Measurements from ENCODE around the gene MPP4.

DNA sequence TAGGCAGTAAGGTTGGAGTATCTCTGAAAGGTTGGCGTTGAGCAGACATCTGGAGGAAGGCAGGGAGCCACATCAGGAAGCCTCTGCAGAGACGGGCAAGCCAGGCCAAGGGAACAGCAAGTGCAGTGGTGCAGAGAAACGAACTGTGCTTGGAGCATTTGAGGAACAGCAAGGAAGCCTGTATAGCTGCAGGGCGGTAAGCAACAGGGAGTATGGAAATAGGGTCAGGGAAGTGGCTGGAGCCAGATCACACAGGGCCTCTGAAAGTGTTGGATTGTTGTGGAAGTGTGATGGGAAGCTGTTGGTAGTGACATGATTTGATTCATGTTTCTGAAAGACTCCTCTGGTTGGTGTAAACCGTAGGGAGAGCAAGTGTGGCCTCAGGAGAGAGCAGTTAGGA lies 41.7 kb downstream of the MPP4 start:
- TF ChIP-seq EZH2 (IDR thresholded peaks at IDR 0.05; ENCODE audit: low read length, unreplicated experiment) = no peak
- TF ChIP-seq, protein P1, sequence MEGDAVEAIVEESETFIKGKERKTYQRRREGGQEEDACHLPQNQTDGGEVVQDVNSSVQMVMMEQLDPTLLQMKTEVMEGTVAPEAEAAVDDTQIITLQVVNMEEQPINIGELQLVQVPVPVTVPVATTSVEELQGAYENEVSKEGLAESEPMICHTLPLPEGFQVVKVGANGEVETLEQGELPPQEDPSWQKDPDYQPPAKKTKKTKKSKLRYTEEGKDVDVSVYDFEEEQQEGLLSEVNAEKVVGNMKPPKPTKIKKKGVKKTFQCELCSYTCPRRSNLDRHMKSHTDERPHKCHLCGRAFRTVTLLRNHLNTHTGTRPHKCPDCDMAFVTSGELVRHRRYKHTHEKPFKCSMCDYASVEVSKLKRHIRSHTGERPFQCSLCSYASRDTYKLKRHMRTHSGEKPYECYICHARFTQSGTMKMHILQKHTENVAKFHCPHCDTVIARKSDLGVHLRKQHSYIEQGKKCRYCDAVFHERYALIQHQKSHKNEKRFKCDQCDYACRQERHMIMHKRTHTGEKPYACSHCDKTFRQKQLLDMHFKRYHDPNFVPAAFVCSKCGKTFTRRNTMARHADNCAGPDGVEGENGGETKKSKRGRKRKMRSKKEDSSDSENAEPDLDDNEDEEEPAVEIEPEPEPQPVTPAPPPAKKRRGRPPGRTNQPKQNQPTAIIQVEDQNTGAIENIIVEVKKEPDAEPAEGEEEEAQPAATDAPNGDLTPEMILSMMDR (conservative IDR thresholded peaks at IDR 0.05; ENCODE audit: low read depth, low read length) = no peak

Measured in PC-3 (cell line).